ENCODE results near the gene TJP1. TPM values are rescaled to one million over a fixed set of nuclear protein-coding genes. Genes with fewer than 3 reads are reported as not detected.

TJP1 gene
- total RNA-seq, 1 experiment from 2014 or later, result 140 TPM

DNA sequence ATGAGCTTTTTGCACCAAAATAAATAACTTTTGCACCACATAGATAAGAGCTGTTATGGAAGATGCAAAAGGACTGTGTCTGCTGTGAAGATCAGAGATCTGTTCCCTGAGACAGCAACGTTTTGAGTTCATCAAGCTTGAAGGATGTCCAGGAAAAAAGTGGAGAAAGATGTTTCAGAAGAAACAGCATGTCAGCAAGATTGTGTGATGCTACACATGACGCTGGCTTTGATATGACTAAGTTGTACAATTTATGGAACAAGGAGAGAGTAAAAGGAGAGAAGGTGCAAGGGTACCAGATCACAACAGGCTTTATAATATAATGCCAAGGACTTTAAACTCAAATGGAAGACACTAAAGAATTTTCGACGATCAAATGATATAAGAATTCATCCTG, 16.6 kb downstream of the TJP1 start:
- Histone ChIP-seq H3K18ac (ENCODE audit: insufficient read length, low read depth, low read length) (no peak overlapping the region), H2BK120ac (ENCODE audit: low read depth, low read length, poor library complexity, severe bottlenecking) (no peak overlapping the region), H2BK20ac (ENCODE audit: low read depth, low read length, poor library complexity, severe bottlenecking) (no peak overlapping the region), H3K79me2 (ENCODE audit: insufficient read depth, low read length) (peaks cover 27% of the 10 kb centered on the region; the same call in 1 of the 2 replicates), H3K4me1 (ENCODE audit: insufficient read depth, low read length) (peaks cover 3% of the 10 kb centered on the region; the same call in 1 of the 2 replicates), H4K8ac (replicated peaks; ENCODE audit: insufficient read length, low read depth, low read length) (no peak overlapping the region), H2AFZ (ENCODE audit: low read length) (no peak overlapping the region), H3K56ac (ENCODE audit: insufficient read length, low read depth, low read length) (no peak overlapping the region), H3K4me2 (ENCODE audit: insufficient read depth, insufficient read length, low read length) (no peak overlapping the region), H3K9me3 (ENCODE audit: control insufficient read depth, low read depth, low read length) (no peaks in the 10 kb centered on the region), H3T11ph (ENCODE audit: low read length) (no peak overlapping the region), H4K5ac (ENCODE audit: insufficient read length, low read depth, low read length) (no peak overlapping the region), H3K27me3 (ENCODE audit: insufficient read depth, low read length) (no peaks in the 10 kb centered on the region), H2AK5ac (ENCODE audit: insufficient read length, low read length) (no peak overlapping the region), H3K23ac (ENCODE audit: insufficient read length, low read depth, low read length) (no peak overlapping the region), H3K9ac (ENCODE audit: extremely low read depth, insufficient read length, low read length) (no peak overlapping the region), H3K27ac (ENCODE audit: insufficient read length, low read depth, low read length) (no peak overlapping the region), H3K23me2 (ENCODE audit: insufficient read length, low read depth, low read length, poor library complexity, severe bottlenecking) (no peaks in the 10 kb centered on the region), H3K79me1 (ENCODE audit: insufficient read depth, low read depth, low read length, poor library complexity, severe bottlenecking) (no peaks in the 10 kb centered on the region), H2BK12ac (ENCODE audit: insufficient read length, low read depth, low read length) (no peak overlapping the region), H4K91ac (ENCODE audit: insufficient read length, low read depth, low read length) (no peak overlapping the region), H2BK15ac (ENCODE audit: low read depth, low read length) (no peak overlapping the region), H3K14ac (ENCODE audit: insufficient read depth, low read length) (no peak overlapping the region), H4K20me1 (ENCODE audit: control insufficient read depth, insufficient read depth, insufficient read length) (no peaks in the 10 kb centered on the region), H3K4ac (ENCODE audit: low read depth, low read length) (no peak overlapping the region), H2BK5ac (ENCODE audit: insufficient read length, low read length) (no peak overlapping the region)
- DNase-seq, result no peak
- no CpG with 5 or more reads among the region's 4 CpGs for WGBS (ENCODE audit: extremely low coverage, insufficient read length, low lambda C conversion rate)
- no peaks in the 10 kb centered on the region for H3K9me3 Mint-ChIP-seq
- H3K4me1 Mint-ChIP-seq, result peaks cover 15 to 38% of the 10 kb centered on the region in 2 experiments
- H3K36me3 Mint-ChIP-seq (ENCODE audit: insufficient read depth in 1 of 3, low read depth in 3 of 3), result 0 out of 7 replicates have a peak, but pooled peaks cover 0 to 4% (median 0%) of the 10 kb centered on the region in 3 experiments
- no peaks in the 10 kb centered on the region for H3K27me3 Mint-ChIP-seq (ENCODE audit: low read depth)
- no peak overlapping the region for H3K4me3 Mint-ChIP-seq
- H3K27ac Mint-ChIP-seq, result no peak overlapping the region
- TF ChIP-seq, protein P1, sequence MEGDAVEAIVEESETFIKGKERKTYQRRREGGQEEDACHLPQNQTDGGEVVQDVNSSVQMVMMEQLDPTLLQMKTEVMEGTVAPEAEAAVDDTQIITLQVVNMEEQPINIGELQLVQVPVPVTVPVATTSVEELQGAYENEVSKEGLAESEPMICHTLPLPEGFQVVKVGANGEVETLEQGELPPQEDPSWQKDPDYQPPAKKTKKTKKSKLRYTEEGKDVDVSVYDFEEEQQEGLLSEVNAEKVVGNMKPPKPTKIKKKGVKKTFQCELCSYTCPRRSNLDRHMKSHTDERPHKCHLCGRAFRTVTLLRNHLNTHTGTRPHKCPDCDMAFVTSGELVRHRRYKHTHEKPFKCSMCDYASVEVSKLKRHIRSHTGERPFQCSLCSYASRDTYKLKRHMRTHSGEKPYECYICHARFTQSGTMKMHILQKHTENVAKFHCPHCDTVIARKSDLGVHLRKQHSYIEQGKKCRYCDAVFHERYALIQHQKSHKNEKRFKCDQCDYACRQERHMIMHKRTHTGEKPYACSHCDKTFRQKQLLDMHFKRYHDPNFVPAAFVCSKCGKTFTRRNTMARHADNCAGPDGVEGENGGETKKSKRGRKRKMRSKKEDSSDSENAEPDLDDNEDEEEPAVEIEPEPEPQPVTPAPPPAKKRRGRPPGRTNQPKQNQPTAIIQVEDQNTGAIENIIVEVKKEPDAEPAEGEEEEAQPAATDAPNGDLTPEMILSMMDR (conservative IDR thresholded peaks at IDR 0.05), result no peak
